GM18502 (cell line): ENCODE measurements around the gene CTSS.
"Not testable (repeated sequence)": the region's sequence is repeated elsewhere in the genome, so short reads cannot be mapped to it uniquely, and the experiment has no call there.

ENCODE experiments used
- ATAC-seq: cut with Tn5 transposase; IDR thresholded peaks from one replicate; pipeline ENCODE4 v1.9.1; 2021; ENCODE audit warnings: mild to moderate bottlenecking; ENCODE audit not compliant: unreplicated experiment, poor library complexity

Gene CTSS

GRCh38 chr1:150777544-150777943, 12.0 kb upstream of the CTSS start:
- ATAC-seq: no peak

- ATAC-seq: not testable (repeated sequence)
Measured at GRCh38 chr1:150775931-150776505, 10.4 kb upstream of the CTSS start.

- ATAC-seq: no peak
Measured at GRCh38 chr1:150775276-150775675, 9.7 kb upstream of the CTSS start.

- no peak for ATAC-seq
Measured at GRCh38 chr1:150772326-150772725, 6.7 kb upstream of the CTSS start.

- not testable (repeated sequence) for ATAC-seq
Measured at GRCh38 chr1:150767704-150768103, 2.1 kb upstream of the CTSS start.

GRCh38 chr1:150765977-150766301, 361 bp upstream of the CTSS start:
- ATAC-seq: not testable (repeated sequence)

GRCh38 chr1:150764617-150765101, 919 bp downstream of the CTSS start:
- no peak for ATAC-seq

- no peak for ATAC-seq
Measured at GRCh38 chr1:150763018-150763417, 2.6 kb downstream of the CTSS start.

- no peak for ATAC-seq
Measured at GRCh38 chr1:150762552-150762951, 3.0 kb downstream of the CTSS start.

GRCh38 chr1:150761801-150762200, 3.8 kb downstream of the CTSS start:
- ATAC-seq: no peak

GRCh38 chr1:150760013-150760412, 5.6 kb downstream of the CTSS start:
- ATAC-seq: no peak

GRCh38 chr1:150753416-150753815, 12.2 kb downstream of the CTSS start:
- no peak for ATAC-seq

- ATAC-seq: no peak
Measured at GRCh38 chr1:150751443-150751842, 14.1 kb downstream of the CTSS start.

- ATAC-seq: no peak
Measured at GRCh38 chr1:150749720-150750311, 15.8 kb downstream of the CTSS start.

- no peak for ATAC-seq
Measured at GRCh38 chr1:150748878-150749719, 16.5 kb downstream of the CTSS start.

- no peak for ATAC-seq
Measured at GRCh38 chr1:150730130-150730721, 35.4 kb downstream of the CTSS start.

- no peak for ATAC-seq
Measured at GRCh38 chr1:150724336-150724735, 41.2 kb downstream of the CTSS start.

- no peak for ATAC-seq
Measured at GRCh38 chr1:150720703-150721102, 44.9 kb downstream of the CTSS start, which contains the start of gene HORMAD1. HORMAD1 (minus strand) TSS chr1:150720895; CDS start chr1:150719505, 1,390 bp downstream.

- ATAC-seq: no peak
Measured at GRCh38 chr1:150720098-150720497, 45.5 kb downstream of the CTSS start.

GRCh38 chr1:150718225-150718891, 47.2 kb downstream of the CTSS start:
- ATAC-seq: no peak
